ENCODE measurements around the gene CTNNA3. TPM values are rescaled to one million over a fixed set of nuclear protein-coding genes. Genes with fewer than 3 reads are reported as not detected.

CTNNA3 gene
- total RNA-seq, 1 experiment from 2014 or later = 0.85 TPM

GRCh38 chr10:66390926-66391325, 1305.1 kb downstream of the CTNNA3 start:
- ChIA-PET POLR2A (no interaction called here), CTCF (no interaction called here)
- TF ChIP-seq SIN3A (IDR thresholded peaks at IDR 0.05; ENCODE audit: borderline replicate concordance, insufficient read depth, low read depth, low read length) (no peak), TCF7L2 (IDR thresholded peaks at IDR 0.05; ENCODE audit: low read depth, low read length) (no peak), POLR2AphosphoS5 (IDR thresholded peaks at IDR 0.05; ENCODE audit: low read depth, low read length) (no peak), REST (IDR thresholded peaks at IDR 0.05; ENCODE audit: insufficient read depth in 1 of 2, low read depth in 2 of 2, low read length in 1 of 2) (no peak), CTCF (IDR thresholded peaks at IDR 0.05) (no peak)
- intact Hi-C loops (cut with micrococcal nuclease; ENCODE audit: unreplicated experiment) = no loop called here
- in situ Hi-C loops (cut with HindIII; ENCODE audit: low pct_unique_long_range_greater_than_20kb, low sequenced_read_pairs) = no loop called here
- Histone ChIP-seq H3K9me3 (ENCODE audit: control insufficient read depth, insufficient read depth, low read depth, low read length) (peaks cover 7% of the 10 kb centered on the region; the same call in 1 of the 2 replicates), H3K4me3 (ENCODE audit: low read depth in 2 of 2, low read length in 2 of 2) (no peak overlapping the region), H3K27ac (ENCODE audit: low read length) (no peak overlapping the region), H3K4me1 (ENCODE audit: control insufficient read depth, insufficient read depth, low read length) (no peaks in the 10 kb centered on the region), H3K27me3 (ENCODE audit: control insufficient read depth, insufficient read depth, low read length) (no peaks in the 10 kb centered on the region), H3K36me3 (ENCODE audit: control insufficient read depth, insufficient read depth, low read length) (no peaks in the 10 kb centered on the region)
- DNase-seq (ENCODE audit: low read depth, low spot score) (no peak), ATAC-seq (no peak)
- no TSS peak for BruUV-seq (replicated peaks)

GRCh38 chr10:66381045-66381444, 1315.0 kb downstream of the CTNNA3 start:
- DNase-seq (ENCODE audit: low read depth, low spot score) (no peak), ATAC-seq (no peak)
- no TSS peak for BruUV-seq (replicated peaks)
- Histone ChIP-seq H3K4me1 (ENCODE audit: control insufficient read depth, insufficient read depth, low read length) (no peaks in the 10 kb centered on the region), H3K27me3 (ENCODE audit: control insufficient read depth, insufficient read depth, low read length) (no peaks in the 10 kb centered on the region), H3K36me3 (ENCODE audit: control insufficient read depth, insufficient read depth, low read length) (no peaks in the 10 kb centered on the region), H3K27ac (ENCODE audit: low read length) (no peak overlapping the region), H3K4me3 (ENCODE audit: low read depth in 2 of 2, low read length in 2 of 2) (no peak overlapping the region), H3K9me3 (ENCODE audit: control insufficient read depth, insufficient read depth, low read depth, low read length) (no peaks in the 10 kb centered on the region)
- intact Hi-C loops (cut with micrococcal nuclease; ENCODE audit: unreplicated experiment) = no loop called here
- CTCF ChIA-PET = no interaction called here
- in situ Hi-C loops (cut with HindIII; ENCODE audit: low pct_unique_long_range_greater_than_20kb, low sequenced_read_pairs) = no loop called here
- no peak for TF ChIP-seq POLR2AphosphoS5 (IDR thresholded peaks at IDR 0.05; ENCODE audit: low read depth, low read length)
- no peak for TF ChIP-seq CTCF (IDR thresholded peaks at IDR 0.05)
- TF ChIP-seq REST (IDR thresholded peaks at IDR 0.05; ENCODE audit: insufficient read depth in 1 of 2, low read depth in 2 of 2, low read length in 1 of 2) = no peak
- no peak for TF ChIP-seq SIN3A (IDR thresholded peaks at IDR 0.05; ENCODE audit: borderline replicate concordance, insufficient read depth, low read depth, low read length)
- no peak for TF ChIP-seq TCF7L2 (IDR thresholded peaks at IDR 0.05; ENCODE audit: low read depth, low read length)
- POLR2A ChIA-PET = no interaction called here
